Panc1 (cell line): ENCODE measurements around the gene KAZN. TPM values are rescaled to one million over a fixed set of nuclear protein-coding genes. Genes with fewer than 3 reads are reported as not detected.

Source experiments
- ATAC-seq: fragments of 200-7000 bp; cut with Tn5 transposase; 2 replicates; pipeline ENCODE4 v1.9.1; 2020; ENCODE audit warnings: mild to moderate bottlenecking, moderate library complexity
- BruUV-seq: library from RNA; stranded (reverse); fragments of 400-500 nt; replicated peaks from 2 replicates; lab custom pipeline; 2021; lab: Mats Ljungman, UMichigan
- CTCF ChIA-PET: fragments of 300-600 bp; sonication (Branson Sonifier 250); formaldehyde crosslinking; loops from one replicate; lab custom pipeline; 2022; ENCODE audit warnings: antibody characterized with exemption; lab: Charles Lee
- POLR2A ChIA-PET: fragments of 300-600 bp; sonication (Branson Sonifier 250); formaldehyde crosslinking; loops from one replicate; lab custom pipeline; 2022; ENCODE audit warnings: antibody characterized with exemption; lab: Charles Lee
- DNase-seq: peaks from one replicate; pipeline ENCODE4 v3.0.0-alpha.2; 2010; ENCODE audit warnings: low read depth, low spot score
- H3K27ac ChIP-seq: 2 replicates; pipeline ENCODE4 v1.5.1; 2011; ENCODE audit warnings: mild to moderate bottlenecking, low read length, inconsistent platforms
- H3K27me3 ChIP-seq: fragments of 200-500 bp; sonication (Bioruptor generic); 2 replicates; pipeline ENCODE4 v1.6.0; 2014; ENCODE audit warnings: low read length, inconsistent platforms; ENCODE audit not compliant: control insufficient read depth, insufficient read depth
- H3K36me3 ChIP-seq: fragments of 200-500 bp; sonication (Bioruptor generic); 2 replicates; pipeline ENCODE4 v1.5.1; 2014; ENCODE audit warnings: inconsistent platforms, mild to moderate bottlenecking, low read length, moderate library complexity; ENCODE audit not compliant: control insufficient read depth, insufficient read depth
- H3K4me1 ChIP-seq: 2 replicates; pipeline ENCODE4 v1.5.1; 2011; ENCODE audit warnings: inconsistent platforms, mild to moderate bottlenecking, low read length, moderate library complexity; ENCODE audit not compliant: control insufficient read depth, insufficient read depth
- H3K4me3 ChIP-seq, 2 experiments: 2 replicates each; pipeline ENCODE4 v1.5.1; 2011 to 2012; ENCODE audit warnings: low read depth in 2 of 2, low read length in 2 of 2, mild to moderate bottlenecking in 2 of 2, inconsistent platforms in 1 of 2, moderate library complexity in 1 of 2
- H3K9me3 ChIP-seq: fragments of 200-500 bp; sonication (Bioruptor generic); 2 replicates; pipeline ENCODE4 v1.5.1; 2014; ENCODE audit warnings: low read depth, mild to moderate bottlenecking, inconsistent platforms, low read length, moderate library complexity; ENCODE audit not compliant: control insufficient read depth, insufficient read depth
- CTCF ChIP-seq: fragments of 450-650 bp; IDR thresholded peaks from 2 replicates; pipeline ENCODE4 v1.5.1; 2017; ENCODE audit warnings: mild to moderate bottlenecking
- POLR2AphosphoS5 ChIP-seq: IDR thresholded peaks from 2 replicates; pipeline ENCODE4 v1.6.1; 2012; ENCODE audit warnings: mild to moderate bottlenecking, low read depth, low read length, moderate library complexity
- REST ChIP-seq, 2 experiments: IDR thresholded peaks; 2 replicates each; pipeline ENCODE4 v1.6.1; 2011 to 2012; ENCODE audit warnings: low read depth in 2 of 2, control low read depth in 1 of 2, low read length in 1 of 2, mild to moderate bottlenecking in 1 of 2, moderate library complexity in 1 of 2; ENCODE audit not compliant: insufficient read depth in 1 of 2
- SIN3A ChIP-seq: IDR thresholded peaks from 2 replicates; pipeline ENCODE4 v1.6.1; 2012; ENCODE audit warnings: low read depth, mild to moderate bottlenecking, low read length, moderate library complexity, borderline replicate concordance; ENCODE audit not compliant: insufficient read depth
- TCF7L2 ChIP-seq: IDR thresholded peaks from 2 replicates; pipeline ENCODE4 v1.6.1; 2011; ENCODE audit warnings: mild to moderate bottlenecking, low read depth, low read length, inconsistent platforms
- in situ Hi-C: cut with HindIII; loops from 2 replicates; pipeline ENCODE4 v1.10.0; 2016; ENCODE audit warnings: low sequenced_read_pairs, low pct_unique_long_range_greater_than_20kb
- intact Hi-C: fragments of 100-400 bp; cut with micrococcal nuclease; formaldehyde crosslinking; loops from one replicate; pipeline ENCODE4 v1.10.0; 2022; ENCODE audit not compliant: unreplicated experiment
- total RNA-seq: library from RNA; stranded (reverse); gene quantifications from one replicate; pipeline ENCODE4 v1.2.1, GENCODE V29; 2021; ENCODE audit not compliant: unreplicated experiment

Gene KAZN
- total RNA-seq, 1 experiment from 2014 or later: 6.6 TPM

GRCh38 chr1:15123270-15123669, 524.8 kb downstream of the KAZN start:
- intact Hi-C loops (loop anchor here (10.0 kb wide), 1 partner anchor 58 kb away; no protein-coding TSS in a partner anchor), in situ Hi-C loops (no loop called here)
- Histone ChIP-seq H3K36me3 (no peaks in the 10 kb centered on the region), H3K4me1 (no peaks in the 10 kb centered on the region), H3K27ac (no peak overlapping the region), H3K4me3 (no peak overlapping the region), H3K9me3 (no peaks in the 10 kb centered on the region), H3K27me3 (peaks cover 3% of the 10 kb centered on the region; the same call in 1 of the 2 replicates)
- no peak for ATAC-seq
- no peak for TF ChIP-seq CTCF
- TF ChIP-seq POLR2AphosphoS5: no peak
- TF ChIP-seq SIN3A: no peak
- TF ChIP-seq TCF7L2: no peak
- TF ChIP-seq REST (IDR thresholded peaks at IDR 0.05; ENCODE audit: insufficient read depth in 1 of 2, low read depth in 2 of 2, low read length in 1 of 2): no peak
- no TSS peak for BruUV-seq
- no peak for DNase-seq
- ChIA-PET POLR2A (no interaction called here), CTCF (no interaction called here)

GRCh38 chr1:15123925-15124324, 525.4 kb downstream of the KAZN start:
- no peak overlapping the region for H3K27ac ChIP-seq
- H3K4me3 ChIP-seq: no peak overlapping the region
- BruUV-seq: no TSS peak
- DNase-seq (no peak), ATAC-seq (no peak)
- in situ Hi-C loops (no loop called here), intact Hi-C loops (loop anchor here (10.0 kb wide), 1 partner anchor 59 kb away; no protein-coding TSS in a partner anchor)
- TF ChIP-seq REST (IDR thresholded peaks at IDR 0.05; ENCODE audit: insufficient read depth in 1 of 2, low read depth in 2 of 2, low read length in 1 of 2): no peak
- TF ChIP-seq TCF7L2: no peak
- no peak for TF ChIP-seq CTCF
- no peak for TF ChIP-seq POLR2AphosphoS5
- TF ChIP-seq SIN3A: no peak
- ChIA-PET CTCF (no interaction called here), POLR2A (no interaction called here)
- H3K9me3 ChIP-seq: no peaks in the 10 kb centered on the region
- H3K4me1 ChIP-seq: no peaks in the 10 kb centered on the region
- peaks cover 3% of the 10 kb centered on the region; the same call in 1 of the 2 replicates for H3K27me3 ChIP-seq
- H3K36me3 ChIP-seq: no peaks in the 10 kb centered on the region
